Caco-2 (cell line): ENCODE data around the gene OR5K2. TPM values are rescaled to one million over a fixed set of nuclear protein-coding genes. Genes with fewer than 3 reads are reported as not detected.

Experiments
- Bru-seq: library from RNA; stranded (reverse); fragments of 400-500 nt; gene quantifications from one replicate; lab custom pipeline; 2021; lab: Mats Ljungman, UMichigan
- BruChase-seq, 2 experiments: library from RNA; stranded (reverse); fragments of 400-500 nt; gene quantifications; one replicate each; lab custom pipeline; 2021; lab: Mats Ljungman, UMichigan
- BruUV-seq: library from RNA; stranded (reverse); fragments of 400-500 nt; replicated peaks from 2 replicates; lab custom pipeline; 2021; lab: Mats Ljungman, UMichigan
- CTCF ChIA-PET: fragments of 300-600 bp; sonication (Branson Sonifier 250); formaldehyde crosslinking; loops from one replicate; lab custom pipeline; 2022; ENCODE audit warnings: antibody characterized with exemption; lab: Charles Lee
- POLR2A ChIA-PET: fragments of 300-600 bp; sonication (Branson Sonifier 250); formaldehyde crosslinking; loops from one replicate; lab custom pipeline; 2022; ENCODE audit warnings: antibody characterized with exemption; lab: Charles Lee
- DNase-seq, 2 experiments: peaks; one replicate each; pipeline versions ENCODE4 v3.0.0 to v3.0.0-alpha.2; 2020 to 2022
- H3K27me3 ChIP-seq: replicated peaks from 2 replicates; pipeline ENCODE4 v1.6.0; 2011; ENCODE audit warnings: low read length; ENCODE audit not compliant: control insufficient read depth, insufficient read depth
- H3K36me3 ChIP-seq: 2 replicates; pipeline ENCODE4 v1.5.1; 2011; ENCODE audit warnings: low read length; ENCODE audit not compliant: control insufficient read depth, insufficient read depth
- H3K4me1 ChIP-seq: fragments of 250-450 bp; sonication (Bioruptor Pico); 2 replicates; pipeline ENCODE4 v1.5.1; 2020; ENCODE audit warnings: mild to moderate bottlenecking
- H3K4me3 ChIP-seq: 2 replicates; pipeline ENCODE4 v1.5.1; 2011; ENCODE audit warnings: low read depth, mild to moderate bottlenecking, control low read depth, low read length
- H3K9me3 ChIP-seq: fragments of 250-450 bp; sonication (Bioruptor Pico); 2 replicates; pipeline ENCODE4 v1.5.1; 2020; ENCODE audit warnings: mild to moderate bottlenecking, moderate library complexity
- H3K27ac Mint-ChIP-seq: one replicate; pipeline ENCODE4 v1.8.0; 2022; ENCODE audit warnings: mixed read lengths; ENCODE audit not compliant: unreplicated experiment
- H3K27me3 Mint-ChIP-seq: one replicate; pipeline ENCODE4 v1.8.0; 2022; ENCODE audit warnings: mixed read lengths; ENCODE audit not compliant: insufficient read depth, unreplicated experiment
- H3K36me3 Mint-ChIP-seq: one replicate; pipeline ENCODE4 v1.8.0; 2022; ENCODE audit warnings: mild to moderate bottlenecking, mixed read lengths; ENCODE audit not compliant: insufficient read depth, unreplicated experiment
- H3K4me1 Mint-ChIP-seq: one replicate; pipeline ENCODE4 v1.8.0; 2022; ENCODE audit warnings: low read depth, mixed read lengths; ENCODE audit not compliant: unreplicated experiment
- H3K4me3 Mint-ChIP-seq: one replicate; pipeline ENCODE4 v1.8.0; 2022; ENCODE audit warnings: mild to moderate bottlenecking, moderate library complexity, mixed read lengths; ENCODE audit not compliant: unreplicated experiment
- H3K9me3 Mint-ChIP-seq: one replicate; pipeline ENCODE4 v1.8.0; 2022; ENCODE audit warnings: mixed read lengths; ENCODE audit not compliant: unreplicated experiment
- CTCF ChIP-seq, 2 experiments: fragments of 200-600 bp in 1 of 2; IDR thresholded peaks; 1 replicate in 1 of 2; 2 replicates in 1 of 2; pipeline versions ENCODE4 v1.5.1 to v1.8.0; 2011 to 2022; ENCODE audit warnings: antibody characterized with exemption in 1 of 2, control low read depth in 1 of 2, inconsistent platforms in 1 of 2, low read depth in 1 of 2, low read length in 1 of 2, mild to moderate bottlenecking in 1 of 2, moderate library complexity in 1 of 2; ENCODE audit not compliant: insufficient read depth in 1 of 2, severe bottlenecking in 1 of 2, unreplicated experiment in 1 of 2
- intact Hi-C: fragments of 100-400 bp; cut with micrococcal nuclease; formaldehyde crosslinking; loops from one replicate; pipeline ENCODE4 v1.10.0; 2022; ENCODE audit not compliant: unreplicated experiment
- long read RNA-seq: library from polyadenylated mRNA; stranded (forward); transcript quantifications from one replicate; pipeline ENCODE4 v2.0.0, GENCODE V29; 2022
- total RNA-seq: library from RNA; stranded (reverse); gene quantifications from 2 replicates; pipeline ENCODE4 v1.2.3, GENCODE V29; 2022

The OR5K2 gene
- not detected in 2 replicates for total RNA-seq
- Bru-seq, nascent RNA: not detected
- not detected for BruChase-seq, experiment 1, labeled RNA remaining after a 2-hour chase
- BruChase-seq, experiment 2, labeled RNA remaining after a 6-hour chase: not detected
- long read RNA-seq: 0 reads

DNA sequence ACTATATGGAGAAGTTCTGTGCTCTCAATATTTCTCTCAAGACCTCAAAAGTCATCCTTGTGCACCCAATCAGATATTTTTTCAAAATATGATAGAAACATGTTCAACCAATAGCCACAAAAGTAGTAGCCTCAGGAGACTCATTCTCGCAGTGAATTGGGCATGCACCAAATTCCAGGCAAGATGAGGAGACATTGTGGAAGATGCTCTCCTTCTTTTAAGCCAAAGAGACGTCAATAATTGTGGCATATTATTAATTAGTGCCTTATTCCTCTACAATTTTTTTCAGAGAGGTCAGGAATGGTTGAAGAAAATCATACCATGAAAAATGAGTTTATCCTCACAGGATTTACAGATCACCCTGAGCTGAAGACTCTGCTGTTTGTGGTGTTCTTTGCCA, at the start of gene OR5K2:
Gene OR5K2, plus strand, starts transcription at position 301 of the 400 bp plus-strand sequence. Its CDS starts 0 bp downstream, at position 301.
- Mint-ChIP-seq H3K27me3 (no peaks in the 10 kb centered on the region), H3K4me1 (no peaks in the 10 kb centered on the region), H3K4me3 (no peak within 1 kb of the TSS), H3K36me3 (no peaks in the 10 kb centered on the region), H3K27ac (no peak within 1 kb of the TSS), H3K9me3 (no peaks in the 10 kb centered on the region)
- POLR2A ChIA-PET: no interaction called here
- intact Hi-C loops: no loop called here
- Histone ChIP-seq H3K4me1 (no peaks in the 10 kb centered on the region), H3K27me3 (no peaks in the 10 kb centered on the region), H3K9me3 (no peaks in the 10 kb centered on the region), H3K4me3 (no peak within 1 kb of the TSS), H3K36me3 (no peaks in the 10 kb centered on the region)
- no TSS peak for BruUV-seq
- no peak for TF ChIP-seq CTCF (IDR thresholded peaks at IDR 0.05; ENCODE audit: insufficient read depth in 1 of 2, low read depth in 1 of 2, low read length in 1 of 2, severe bottlenecking in 1 of 2, unreplicated experiment in 1 of 2)
- DNase-seq: no peak
- CTCF ChIA-PET: no interaction called here

DNA sequence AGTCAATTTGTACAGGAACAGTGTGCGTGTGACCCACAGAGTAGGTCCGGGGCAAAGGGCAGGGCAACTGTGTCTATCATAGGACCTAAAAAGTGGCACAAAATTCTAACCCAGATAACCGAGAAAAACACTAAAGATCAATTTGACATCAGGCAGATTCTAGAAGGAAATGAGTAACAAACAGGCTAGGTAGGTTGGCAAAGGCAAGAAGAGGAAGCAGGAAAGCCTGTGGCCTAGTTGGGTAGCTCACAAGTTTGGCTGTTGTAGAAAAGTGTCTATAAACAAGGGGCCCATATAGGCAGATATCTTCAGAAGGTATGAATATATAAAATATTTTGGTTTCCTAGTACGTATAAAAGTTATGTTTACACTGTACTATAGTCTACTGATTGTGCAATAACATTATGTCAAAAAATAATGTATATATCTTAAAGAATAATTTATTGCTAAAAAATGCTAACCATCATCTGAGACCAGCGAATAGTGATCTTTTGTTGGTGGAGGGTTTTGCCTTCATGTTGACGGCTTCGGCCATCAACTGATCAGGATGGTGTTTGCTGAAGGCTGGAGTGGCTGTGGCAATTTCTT, 47.8 kb upstream of the OR5K2 start:
- CTCF ChIA-PET: no interaction called here
- no peak for DNase-seq
- no peaks in the 10 kb centered on the region for H3K4me1 Mint-ChIP-seq
- H3K27ac Mint-ChIP-seq: no peak overlapping the region
- no peaks in the 10 kb centered on the region for H3K9me3 Mint-ChIP-seq
- H3K36me3 Mint-ChIP-seq: no peaks in the 10 kb centered on the region
- H3K4me1 ChIP-seq: no peaks in the 10 kb centered on the region
- POLR2A ChIA-PET: no interaction called here
- intact Hi-C loops: no loop called here
- H3K27me3 ChIP-seq: no peaks in the 10 kb centered on the region
- peaks cover 5% of the 10 kb centered on the region for H3K27me3 Mint-ChIP-seq
- no peak overlapping the region for H3K4me3 Mint-ChIP-seq
- H3K9me3 ChIP-seq: no peaks in the 10 kb centered on the region
- no TSS peak for BruUV-seq
- no peaks in the 10 kb centered on the region for H3K36me3 ChIP-seq
- H3K4me3 ChIP-seq: no peak overlapping the region
- TF ChIP-seq CTCF (IDR thresholded peaks at IDR 0.05; ENCODE audit: insufficient read depth in 1 of 2, low read depth in 1 of 2, low read length in 1 of 2, severe bottlenecking in 1 of 2, unreplicated experiment in 1 of 2): no peak

DNA sequence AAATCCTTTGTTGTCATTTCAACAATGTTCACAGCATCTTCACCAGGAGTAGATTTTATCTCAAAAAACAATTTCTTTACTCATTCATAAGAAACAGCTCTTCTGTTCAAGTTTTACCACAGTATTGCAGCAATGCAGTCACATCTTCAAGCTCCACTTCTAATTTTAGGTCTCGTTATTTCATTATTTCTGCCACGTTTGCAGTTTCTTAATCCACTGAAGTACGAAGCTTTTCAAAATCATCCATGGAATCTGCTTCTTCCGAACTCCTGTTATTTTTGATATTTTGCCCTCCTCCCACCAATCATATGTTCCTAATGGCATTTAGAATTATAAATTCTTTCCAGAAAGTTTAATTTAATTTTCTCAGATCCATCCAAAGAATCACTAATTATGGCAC, 47.1 kb upstream of the OR5K2 start:
- no peak for TF ChIP-seq CTCF (IDR thresholded peaks at IDR 0.05; ENCODE audit: insufficient read depth in 1 of 2, low read depth in 1 of 2, low read length in 1 of 2, severe bottlenecking in 1 of 2, unreplicated experiment in 1 of 2)
- H3K36me3 Mint-ChIP-seq: no peaks in the 10 kb centered on the region
- H3K4me3 ChIP-seq: no peak overlapping the region
- no peak for DNase-seq
- H3K36me3 ChIP-seq: no peaks in the 10 kb centered on the region
- intact Hi-C loops: no loop called here
- peaks cover 4% of the 10 kb centered on the region for H3K27me3 Mint-ChIP-seq
- no peaks in the 10 kb centered on the region for H3K9me3 ChIP-seq
- no peak overlapping the region for H3K4me3 Mint-ChIP-seq
- no peaks in the 10 kb centered on the region for H3K9me3 Mint-ChIP-seq
- no peaks in the 10 kb centered on the region for H3K27me3 ChIP-seq
- H3K4me1 ChIP-seq: no peaks in the 10 kb centered on the region
- no peak overlapping the region for H3K27ac Mint-ChIP-seq
- POLR2A ChIA-PET: no interaction called here
- CTCF ChIA-PET: no interaction called here
- H3K4me1 Mint-ChIP-seq: no peaks in the 10 kb centered on the region
- BruUV-seq: no TSS peak
